GM19463 (cell line): ENCODE results near the gene CCDC185.

Source experiments
- ATAC-seq: cut with Tn5 transposase; IDR thresholded peaks from one replicate; pipeline ENCODE4 v1.9.1; 2021; ENCODE audit warnings: mild to moderate bottlenecking, moderate library complexity; ENCODE audit not compliant: unreplicated experiment

The CCDC185 gene

DNA sequence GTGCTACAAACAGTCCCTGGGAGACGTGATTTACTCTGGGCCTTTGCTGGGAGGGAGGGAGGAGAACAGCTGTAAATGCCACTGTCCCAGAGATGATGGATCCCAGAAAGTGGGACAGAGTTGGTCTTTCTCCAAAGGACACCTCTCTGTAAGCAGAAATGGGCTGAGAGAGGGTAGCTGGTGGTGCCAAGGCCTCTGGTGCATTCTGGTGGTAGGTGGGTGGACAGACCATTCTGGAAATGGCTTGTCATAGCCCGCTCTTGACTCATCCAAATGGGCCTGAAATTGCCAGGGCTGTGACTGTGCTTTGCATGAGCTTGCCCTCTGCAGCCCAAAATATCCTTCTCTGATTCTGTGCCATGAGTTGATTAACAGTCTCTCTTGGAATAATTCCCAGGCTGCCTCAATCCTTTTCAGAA lies 36.1 kb downstream of the CCDC185 start:
- ATAC-seq: no peak

DNA sequence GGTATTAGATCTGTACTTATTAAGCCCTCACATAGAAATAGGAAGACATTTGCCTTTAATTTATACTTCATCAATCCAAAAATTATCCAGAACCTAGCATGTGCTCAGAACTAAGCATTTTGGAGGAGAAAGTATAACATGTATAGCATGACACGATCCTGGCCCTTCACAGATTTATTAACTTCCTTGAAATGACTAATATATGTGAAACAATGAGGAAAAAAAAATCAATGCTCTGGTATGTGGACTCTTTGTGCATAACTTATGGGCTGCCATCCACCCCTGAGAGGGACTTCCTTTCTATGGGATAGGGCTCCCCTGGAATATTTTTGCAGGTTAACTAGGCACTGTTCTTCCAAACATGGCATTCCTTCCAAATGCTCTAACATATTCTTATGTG lies 36.6 kb downstream of the CCDC185 start:
- ATAC-seq: no peak

DNA sequence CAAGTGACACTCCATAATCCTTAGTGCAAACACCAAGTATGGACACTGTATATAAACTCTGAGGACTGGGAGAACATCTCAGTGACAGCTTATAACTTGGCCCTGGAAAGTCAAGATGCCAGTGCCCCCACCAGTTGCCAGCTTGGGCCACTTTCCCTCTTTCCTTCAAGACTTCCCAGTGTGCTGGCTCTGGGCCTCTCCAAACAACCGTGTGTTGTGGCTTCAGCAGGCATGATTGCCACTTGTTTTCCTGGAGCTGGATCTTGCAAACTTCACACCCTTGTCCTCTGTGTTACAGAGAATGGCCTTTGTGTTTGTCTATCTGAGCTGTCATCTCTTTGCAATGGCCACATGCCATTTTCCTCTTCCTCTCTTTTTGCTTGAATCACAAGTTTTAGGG lies 37.0 kb downstream of the CCDC185 start:
- no peak for ATAC-seq

DNA sequence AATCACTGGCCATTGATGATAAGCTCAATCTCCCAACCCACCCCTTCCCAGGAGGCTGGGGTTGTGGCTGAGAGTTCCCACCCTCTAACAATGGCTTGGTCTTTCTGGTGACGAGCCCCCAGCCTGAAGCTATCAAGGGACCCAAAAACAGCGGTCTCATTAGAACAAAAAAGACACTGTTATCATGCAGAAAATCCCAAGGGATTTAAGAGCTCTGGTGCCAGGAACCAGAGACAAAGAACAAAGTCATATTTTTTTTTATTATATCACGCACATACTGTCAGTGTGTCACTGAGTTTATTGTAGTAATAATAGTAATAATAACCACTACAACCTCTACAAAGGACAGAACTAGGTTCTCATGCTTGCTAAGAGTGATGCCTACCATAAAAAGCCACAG lies 43.9 kb downstream of the CCDC185 start:
- no peak for ATAC-seq

GRCh38 chr1:223443397-223443796 lies 50.2 kb downstream of the CCDC185 start:
- no peak for ATAC-seq

GRCh38 chr1:223444411-223444810 lies 51.2 kb downstream of the CCDC185 start:
- no peak for ATAC-seq
